ENCODE results near the gene PLCH1. TPM values are rescaled to one million over a fixed set of nuclear protein-coding genes. Genes with fewer than 3 reads are reported as not detected.

Gene PLCH1
- total RNA-seq, 1 donor from 2014 or later = 1.1 TPM

DNA sequence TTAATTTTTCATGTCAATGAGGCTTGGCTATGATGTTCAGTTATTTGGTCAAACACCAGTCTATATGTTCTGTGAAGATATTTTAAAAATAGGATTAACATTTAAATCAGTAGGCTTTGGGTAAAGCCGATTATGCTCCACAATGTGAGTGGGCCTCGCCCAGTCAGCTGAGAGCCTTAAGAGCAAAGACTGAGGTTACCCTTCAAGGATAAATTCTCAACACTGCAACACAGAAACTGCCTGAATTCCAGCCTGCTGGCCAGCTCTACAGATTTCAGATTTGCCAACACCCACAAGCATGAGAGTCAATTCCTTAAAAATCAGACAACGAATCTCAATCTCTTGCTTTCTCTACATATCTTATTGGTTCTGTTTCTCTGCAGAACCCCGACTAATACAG, 188.3 kb downstream of the PLCH1 start:
- Mint-ChIP-seq H3K27me3 (ENCODE audit: unreplicated experiment) (no peaks in the 10 kb centered on the region), H3K36me3 (ENCODE audit: unreplicated experiment) (no peaks in the 10 kb centered on the region), H3K27ac (ENCODE audit: unreplicated experiment) (no peak overlapping the region), H3K4me1 (ENCODE audit: low read depth, unreplicated experiment) (no peaks in the 10 kb centered on the region), H3K9me3 (ENCODE audit: unreplicated experiment) (peaks cover 2% of the 10 kb centered on the region), H3K4me3 (ENCODE audit: unreplicated experiment) (no peak overlapping the region)
- no peak for DNase-seq
- TF ChIP-seq, protein P1, sequence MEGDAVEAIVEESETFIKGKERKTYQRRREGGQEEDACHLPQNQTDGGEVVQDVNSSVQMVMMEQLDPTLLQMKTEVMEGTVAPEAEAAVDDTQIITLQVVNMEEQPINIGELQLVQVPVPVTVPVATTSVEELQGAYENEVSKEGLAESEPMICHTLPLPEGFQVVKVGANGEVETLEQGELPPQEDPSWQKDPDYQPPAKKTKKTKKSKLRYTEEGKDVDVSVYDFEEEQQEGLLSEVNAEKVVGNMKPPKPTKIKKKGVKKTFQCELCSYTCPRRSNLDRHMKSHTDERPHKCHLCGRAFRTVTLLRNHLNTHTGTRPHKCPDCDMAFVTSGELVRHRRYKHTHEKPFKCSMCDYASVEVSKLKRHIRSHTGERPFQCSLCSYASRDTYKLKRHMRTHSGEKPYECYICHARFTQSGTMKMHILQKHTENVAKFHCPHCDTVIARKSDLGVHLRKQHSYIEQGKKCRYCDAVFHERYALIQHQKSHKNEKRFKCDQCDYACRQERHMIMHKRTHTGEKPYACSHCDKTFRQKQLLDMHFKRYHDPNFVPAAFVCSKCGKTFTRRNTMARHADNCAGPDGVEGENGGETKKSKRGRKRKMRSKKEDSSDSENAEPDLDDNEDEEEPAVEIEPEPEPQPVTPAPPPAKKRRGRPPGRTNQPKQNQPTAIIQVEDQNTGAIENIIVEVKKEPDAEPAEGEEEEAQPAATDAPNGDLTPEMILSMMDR (IDR thresholded peaks at IDR 0.05; ENCODE audit: partially characterized antibody, unreplicated experiment) = no peak

DNA sequence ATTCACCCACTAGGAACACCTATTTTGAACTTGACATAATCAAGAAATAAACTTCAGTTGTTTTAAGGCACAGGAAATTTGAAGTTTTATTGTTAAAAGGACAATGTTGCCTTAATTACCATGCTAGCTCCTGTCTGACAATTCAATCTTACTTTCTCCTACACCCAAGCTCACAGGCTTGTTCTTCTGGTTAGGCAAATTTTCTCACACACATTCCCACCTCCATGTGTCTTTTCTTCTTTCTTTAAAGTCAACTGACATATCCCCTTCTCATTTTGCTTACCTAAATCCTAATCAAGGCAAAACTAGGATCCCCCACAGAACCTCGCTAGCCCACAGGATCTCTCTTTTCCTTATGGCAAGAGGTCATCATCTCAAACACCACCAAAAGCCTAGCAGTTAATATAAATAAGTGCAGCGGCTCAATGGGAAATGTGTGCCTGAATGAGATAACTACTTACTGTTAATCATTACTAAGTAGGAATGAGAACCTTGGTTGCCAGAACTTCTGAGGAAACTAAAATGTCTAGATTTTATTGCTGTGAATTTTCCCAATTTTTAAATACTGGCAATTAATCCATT, 189.3 kb downstream of the PLCH1 start:
- Mint-ChIP-seq H3K4me1 (ENCODE audit: low read depth, unreplicated experiment) (no peaks in the 10 kb centered on the region), H3K9me3 (ENCODE audit: unreplicated experiment) (peaks cover 2% of the 10 kb centered on the region), H3K4me3 (ENCODE audit: unreplicated experiment) (no peak overlapping the region), H3K27me3 (ENCODE audit: unreplicated experiment) (no peaks in the 10 kb centered on the region), H3K27ac (ENCODE audit: unreplicated experiment) (no peak overlapping the region), H3K36me3 (ENCODE audit: unreplicated experiment) (no peaks in the 10 kb centered on the region)
- TF ChIP-seq, protein P1 (IDR thresholded peaks at IDR 0.05; ENCODE audit: partially characterized antibody, unreplicated experiment) = no peak
- DNase-seq = no peak

DNA sequence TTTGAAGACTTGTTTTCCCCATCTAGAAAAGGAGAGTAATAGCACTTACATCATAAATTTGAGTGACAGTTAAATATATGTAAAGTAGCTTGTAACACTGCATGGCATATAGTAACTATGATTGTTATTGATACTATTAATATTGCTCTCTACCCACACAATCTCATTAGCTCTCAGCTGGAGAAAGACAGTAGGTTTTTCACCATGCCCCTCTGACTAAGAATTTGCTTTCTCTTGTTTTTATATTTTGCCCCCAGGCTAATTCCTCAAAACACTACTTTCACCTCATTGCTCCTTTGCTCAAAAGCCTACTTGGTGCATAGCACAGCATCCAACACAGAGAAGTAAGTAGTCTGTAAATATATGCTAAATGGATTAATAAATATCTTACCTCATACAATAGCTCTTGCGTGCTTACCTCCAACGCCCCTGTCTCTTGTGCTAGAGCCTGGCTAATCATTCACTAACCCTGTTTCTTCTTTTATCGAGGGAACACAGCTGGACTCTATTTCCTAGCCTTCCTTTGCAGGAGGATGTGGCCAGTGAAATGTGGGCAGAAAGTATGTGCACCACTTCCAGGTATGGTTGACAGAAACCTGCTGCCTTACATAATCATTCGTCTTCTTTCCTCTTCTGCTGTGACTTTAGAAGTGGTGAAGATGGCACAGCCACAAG, 190.0 kb downstream of the PLCH1 start:
- no peaks in the 10 kb centered on the region for H3K36me3 Mint-ChIP-seq (ENCODE audit: unreplicated experiment)
- TF ChIP-seq, protein P1 (IDR thresholded peaks at IDR 0.05; ENCODE audit: partially characterized antibody, unreplicated experiment) = no peak
- no peak overlapping the region for H3K27ac Mint-ChIP-seq (ENCODE audit: unreplicated experiment)
- H3K4me3 Mint-ChIP-seq (ENCODE audit: unreplicated experiment) = no peak overlapping the region
- H3K4me1 Mint-ChIP-seq (ENCODE audit: low read depth, unreplicated experiment) = no peaks in the 10 kb centered on the region
- peaks cover 2% of the 10 kb centered on the region for H3K9me3 Mint-ChIP-seq (ENCODE audit: unreplicated experiment)
- DNase-seq = no peak
- no peaks in the 10 kb centered on the region for H3K27me3 Mint-ChIP-seq (ENCODE audit: unreplicated experiment)

DNA sequence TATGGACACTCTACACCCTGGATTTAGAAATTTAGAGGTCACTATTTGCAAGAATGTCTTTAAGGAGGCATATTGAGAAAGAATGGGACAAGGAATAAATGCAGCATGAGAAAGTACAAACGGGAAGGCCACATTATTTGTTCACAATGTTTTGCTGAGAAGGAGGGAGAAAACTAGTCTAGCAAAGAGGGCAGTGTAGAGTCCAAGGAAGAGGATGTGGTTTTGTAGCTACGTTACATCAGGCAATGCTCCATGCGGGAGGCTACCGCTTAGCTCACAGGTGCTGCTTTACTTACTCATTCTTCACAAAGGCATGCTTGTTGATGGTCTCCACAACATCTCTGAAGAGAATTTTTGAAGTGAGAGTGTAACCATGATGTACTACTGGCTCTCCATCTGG, 191.1 kb downstream of the PLCH1 start:
- Mint-ChIP-seq H3K4me3 (ENCODE audit: unreplicated experiment) (no peak overlapping the region), H3K36me3 (ENCODE audit: unreplicated experiment) (no peaks in the 10 kb centered on the region), H3K27ac (ENCODE audit: unreplicated experiment) (no peak overlapping the region), H3K4me1 (ENCODE audit: low read depth, unreplicated experiment) (no peaks in the 10 kb centered on the region), H3K27me3 (ENCODE audit: unreplicated experiment) (no peaks in the 10 kb centered on the region), H3K9me3 (ENCODE audit: unreplicated experiment) (peaks cover 2% of the 10 kb centered on the region)
- no peak for DNase-seq
- TF ChIP-seq, protein P1 (IDR thresholded peaks at IDR 0.05; ENCODE audit: partially characterized antibody, unreplicated experiment) = no peak

DNA sequence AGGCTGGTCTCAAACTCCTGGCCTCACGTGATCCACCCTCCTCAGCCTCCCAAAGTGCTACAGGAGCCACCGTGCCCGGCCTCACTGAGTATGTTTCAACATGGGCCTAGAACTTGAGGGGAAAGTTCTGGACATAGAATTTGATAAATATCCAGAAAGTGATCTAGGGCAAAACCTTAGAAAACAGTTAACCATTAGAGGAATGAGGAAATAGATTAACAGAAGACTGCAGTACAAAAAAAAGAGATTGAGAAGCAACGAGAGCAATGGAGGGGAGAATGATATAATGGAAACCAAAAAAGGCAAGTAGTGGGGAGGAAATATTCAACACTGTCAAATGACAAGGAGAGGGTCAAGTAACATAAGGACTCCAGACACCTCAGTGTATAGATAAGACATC, 191.5 kb downstream of the PLCH1 start:
- H3K4me3 Mint-ChIP-seq (ENCODE audit: unreplicated experiment) = no peak overlapping the region
- TF ChIP-seq, protein P1 (IDR thresholded peaks at IDR 0.05; ENCODE audit: partially characterized antibody, unreplicated experiment) = no peak
- no peaks in the 10 kb centered on the region for H3K4me1 Mint-ChIP-seq (ENCODE audit: low read depth, unreplicated experiment)
- no peaks in the 10 kb centered on the region for H3K27me3 Mint-ChIP-seq (ENCODE audit: unreplicated experiment)
- DNase-seq = no peak
- no peak overlapping the region for H3K27ac Mint-ChIP-seq (ENCODE audit: unreplicated experiment)
- no peaks in the 10 kb centered on the region for H3K36me3 Mint-ChIP-seq (ENCODE audit: unreplicated experiment)
- H3K9me3 Mint-ChIP-seq (ENCODE audit: unreplicated experiment) = peaks cover 2% of the 10 kb centered on the region
